ENCODE data around the gene SAMSN1.

- TF ChIP-seq CTCF (IDR thresholded peaks at IDR 0.05) (no peak), POLR2A (IDR thresholded peaks at IDR 0.05) (no peak)
These were observed 12.4 kb downstream of the SAMSN1 start for GRCh38 chr21:14533499-14534428.

All from body of pancreas (tissue), 4 donors.